HG02970 (cell line): ENCODE data around the gene VIPR2.
"Not testable (repeated sequence)": the region's sequence is repeated elsewhere in the genome, so short reads cannot be mapped to it uniquely, and the experiment has no call there.

Experiments used
- ATAC-seq: cut with Tn5 transposase; IDR thresholded peaks from one replicate; pipeline ENCODE4 v1.9.1; 2021; ENCODE audit warnings: mild to moderate bottlenecking, moderate library complexity, moderate number of reproducible peaks; ENCODE audit not compliant: unreplicated experiment, low FRiP score

Gene VIPR2

DNA sequence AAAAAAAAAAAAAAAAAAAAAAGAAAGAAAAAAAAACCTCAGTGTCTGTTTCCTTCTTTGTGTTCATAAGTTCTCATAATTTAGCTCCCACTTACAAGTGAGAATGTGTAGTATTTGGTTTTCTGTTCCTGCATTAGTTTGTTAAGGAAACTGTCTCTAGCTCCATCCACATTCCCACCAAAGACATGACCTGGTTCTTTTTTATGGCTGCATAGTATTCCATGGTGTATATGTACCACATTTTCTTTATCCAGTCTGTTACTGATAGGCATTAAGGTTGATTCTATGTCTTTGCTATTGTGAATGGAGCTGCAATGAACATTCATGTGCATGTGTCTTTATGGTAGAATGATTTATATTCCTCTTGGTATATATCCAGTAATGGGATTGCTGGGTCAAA is 21.4 kb downstream of the VIPR2 start:
- ATAC-seq: not testable (repeated sequence)

DNA sequence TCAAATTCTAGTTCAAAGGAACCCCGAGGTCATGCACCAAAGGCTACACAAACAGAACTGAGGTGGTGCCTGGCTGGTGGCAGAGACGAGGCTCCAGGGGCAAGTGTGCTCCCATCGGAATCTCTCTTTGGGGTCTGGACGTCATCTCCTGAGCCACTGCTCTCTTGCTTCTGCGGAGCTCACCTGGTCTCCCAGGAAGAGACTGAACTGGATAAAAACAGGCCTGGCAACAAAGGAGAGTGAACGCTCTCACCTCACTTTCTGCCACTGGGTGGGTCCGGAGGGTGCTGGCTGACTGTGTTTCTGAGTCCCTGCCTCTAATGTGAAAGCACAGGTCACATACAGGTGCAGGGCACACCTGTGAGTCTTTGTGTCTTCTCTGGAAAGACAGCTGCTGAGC is 22.4 kb downstream of the VIPR2 start:
- no peak for ATAC-seq

DNA sequence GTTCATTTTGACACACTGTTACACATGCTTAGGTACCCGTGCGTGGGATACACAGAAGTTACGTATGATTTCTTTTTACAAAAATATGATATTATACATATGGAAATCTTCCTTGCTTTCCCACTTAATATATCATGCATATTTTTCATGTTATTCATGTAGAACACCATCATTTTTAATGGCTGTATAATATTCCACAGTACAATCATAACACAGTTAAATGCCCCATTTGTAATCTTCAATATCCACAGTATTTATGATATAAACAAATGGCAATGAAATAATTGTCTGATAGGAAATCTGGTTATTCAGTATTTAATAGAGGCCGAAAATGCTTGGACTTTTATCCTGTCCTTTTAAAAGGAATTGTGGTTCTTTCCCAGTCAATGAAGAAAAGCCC is 23.2 kb downstream of the VIPR2 start:
- no peak for ATAC-seq

DNA sequence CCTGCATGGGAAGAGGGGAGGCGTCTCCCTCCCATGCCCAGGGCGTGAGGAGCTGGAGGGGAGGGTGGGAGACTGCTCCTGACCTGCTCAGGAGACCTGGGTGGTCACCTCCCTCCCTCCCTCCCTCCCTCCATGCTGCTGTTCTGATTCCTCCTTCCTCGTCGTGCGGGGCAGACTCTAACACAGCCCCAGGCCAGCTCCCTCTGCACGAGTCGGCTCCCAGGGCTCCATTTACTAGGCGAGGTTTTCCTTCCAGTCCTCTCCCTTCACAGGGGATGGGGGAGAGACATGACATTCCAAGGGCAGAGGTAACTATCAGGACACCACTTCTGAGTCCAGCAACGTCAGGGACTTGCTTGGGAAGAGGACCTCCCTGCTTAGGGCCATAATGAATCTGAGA is 23.6 kb downstream of the VIPR2 start:
- no peak for ATAC-seq

DNA sequence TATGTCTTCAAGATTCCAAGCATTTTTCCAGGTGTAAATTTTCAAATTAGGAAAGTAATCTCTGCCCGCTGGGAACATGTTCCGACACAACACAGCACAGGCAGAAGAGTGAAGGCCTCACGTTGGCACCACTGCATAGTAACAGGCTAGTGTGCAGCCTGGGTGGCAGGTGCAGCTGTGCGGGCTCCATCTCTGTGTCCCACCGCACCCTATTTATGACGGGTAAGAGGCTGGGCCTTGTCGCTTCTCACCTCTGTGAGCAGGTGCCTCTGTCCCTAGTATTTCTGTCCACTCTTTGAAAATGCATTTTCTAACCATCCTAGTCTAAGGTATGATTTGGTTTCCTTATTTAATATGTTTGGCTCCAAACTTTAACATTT is 24.1 kb downstream of the VIPR2 start:
- ATAC-seq: no peak

DNA sequence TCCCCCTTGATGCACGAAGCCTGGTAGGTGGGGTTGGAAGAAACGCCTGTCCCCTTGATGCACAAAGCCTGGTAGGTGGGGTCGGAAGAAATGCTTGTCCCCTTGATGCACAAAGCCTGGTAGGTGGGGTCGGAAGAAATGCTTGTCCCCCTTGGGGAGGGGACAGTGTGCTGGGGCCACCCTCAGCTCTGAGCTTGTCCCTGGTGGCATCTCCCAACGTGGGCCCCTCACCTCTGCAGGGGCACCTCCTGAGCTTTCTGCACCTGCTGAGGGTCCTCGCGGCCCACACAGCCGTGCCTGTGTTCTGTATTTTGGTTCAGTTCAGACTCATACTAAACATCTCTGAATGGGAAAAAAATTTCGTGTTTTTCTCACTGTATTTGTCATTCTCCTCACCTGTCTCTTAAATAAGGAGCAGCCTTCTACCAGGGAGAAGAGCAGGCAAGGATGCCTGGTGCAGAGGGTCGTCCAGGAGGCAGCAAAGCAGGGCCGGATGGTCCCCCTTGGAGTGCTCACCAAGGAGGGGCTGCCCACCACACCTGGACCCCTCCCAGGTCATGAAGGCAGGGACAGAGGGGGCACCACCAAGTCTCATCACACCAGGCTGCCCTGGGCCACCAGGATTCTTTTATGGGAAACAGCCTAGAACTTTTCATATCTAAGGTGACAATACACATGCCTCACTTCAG is 24.7 kb downstream of the VIPR2 start:
- no peak for ATAC-seq

DNA sequence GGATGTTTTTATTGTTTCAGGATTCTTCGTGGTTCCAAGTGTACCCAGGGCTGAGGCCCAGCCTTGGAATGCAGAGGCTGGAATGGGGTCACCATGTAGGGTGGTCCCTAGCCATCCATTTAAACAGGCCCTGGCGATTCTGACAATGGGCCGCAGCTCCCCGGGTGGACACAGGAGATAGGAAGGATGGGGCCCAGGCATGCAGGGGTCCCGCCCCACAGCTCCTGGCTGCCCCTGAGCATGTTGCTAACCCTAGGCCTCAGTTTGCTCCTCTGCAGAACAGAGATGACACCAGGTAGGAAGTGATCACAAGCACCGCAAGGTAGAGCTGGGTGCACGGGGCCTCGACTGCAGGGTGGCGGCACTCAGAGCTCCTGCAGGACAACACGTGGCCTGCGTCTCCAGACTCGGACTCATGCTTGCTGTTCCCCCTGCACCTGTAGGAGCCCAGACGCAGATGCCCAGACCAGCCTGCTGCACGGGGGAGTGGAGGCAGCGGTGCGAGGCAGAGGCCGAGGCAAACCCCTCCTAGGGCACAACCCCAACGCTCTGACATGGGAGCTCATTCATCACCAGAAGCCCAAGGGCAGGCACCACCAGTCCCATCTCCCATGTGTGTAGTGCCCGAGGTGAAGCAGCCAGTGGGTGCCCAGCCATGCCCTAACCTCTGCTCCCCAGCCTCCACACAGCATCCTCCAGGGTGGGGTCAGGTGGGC is 25.5 kb downstream of the VIPR2 start:
- ATAC-seq: no peak

DNA sequence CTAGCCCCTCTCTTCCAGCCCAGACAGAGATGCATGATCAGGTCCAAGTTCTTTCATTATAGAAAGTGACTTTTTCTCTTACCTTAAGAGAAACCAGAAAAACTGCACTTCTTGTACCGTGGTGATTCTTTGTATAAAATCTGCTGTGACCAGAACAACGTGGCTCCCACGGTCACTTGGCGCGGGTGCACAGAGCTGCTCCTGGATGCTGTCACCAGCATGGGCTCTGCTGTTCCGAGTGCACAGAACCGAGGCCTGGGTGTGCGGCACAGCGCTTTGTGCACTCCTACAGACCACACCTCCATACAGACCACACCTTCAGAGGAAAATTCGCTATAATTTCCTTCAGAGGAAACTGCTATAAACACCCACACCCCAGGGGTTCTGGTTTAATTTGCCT is 26.0 kb downstream of the VIPR2 start:
- ATAC-seq: no peak

DNA sequence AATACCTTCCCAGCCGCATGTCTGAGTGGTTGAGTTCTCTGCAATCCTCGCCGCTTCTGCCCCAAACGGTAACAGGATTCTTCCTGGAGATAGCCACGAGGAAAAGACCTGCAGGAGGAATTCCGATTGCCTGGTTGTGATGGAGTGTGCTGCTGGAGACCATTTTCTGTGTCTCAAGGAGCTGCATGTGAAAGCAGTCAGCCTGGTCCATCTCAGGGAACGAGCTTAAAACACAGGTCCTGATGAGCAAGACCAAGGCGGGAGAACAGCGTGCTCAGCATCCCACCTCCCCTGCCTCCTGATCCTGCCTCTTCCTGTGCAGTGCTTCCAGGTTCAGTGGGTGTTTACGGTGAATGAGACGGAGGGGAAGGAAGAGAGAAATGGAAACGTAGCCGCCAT is 26.5 kb downstream of the VIPR2 start:
- no peak for ATAC-seq

DNA sequence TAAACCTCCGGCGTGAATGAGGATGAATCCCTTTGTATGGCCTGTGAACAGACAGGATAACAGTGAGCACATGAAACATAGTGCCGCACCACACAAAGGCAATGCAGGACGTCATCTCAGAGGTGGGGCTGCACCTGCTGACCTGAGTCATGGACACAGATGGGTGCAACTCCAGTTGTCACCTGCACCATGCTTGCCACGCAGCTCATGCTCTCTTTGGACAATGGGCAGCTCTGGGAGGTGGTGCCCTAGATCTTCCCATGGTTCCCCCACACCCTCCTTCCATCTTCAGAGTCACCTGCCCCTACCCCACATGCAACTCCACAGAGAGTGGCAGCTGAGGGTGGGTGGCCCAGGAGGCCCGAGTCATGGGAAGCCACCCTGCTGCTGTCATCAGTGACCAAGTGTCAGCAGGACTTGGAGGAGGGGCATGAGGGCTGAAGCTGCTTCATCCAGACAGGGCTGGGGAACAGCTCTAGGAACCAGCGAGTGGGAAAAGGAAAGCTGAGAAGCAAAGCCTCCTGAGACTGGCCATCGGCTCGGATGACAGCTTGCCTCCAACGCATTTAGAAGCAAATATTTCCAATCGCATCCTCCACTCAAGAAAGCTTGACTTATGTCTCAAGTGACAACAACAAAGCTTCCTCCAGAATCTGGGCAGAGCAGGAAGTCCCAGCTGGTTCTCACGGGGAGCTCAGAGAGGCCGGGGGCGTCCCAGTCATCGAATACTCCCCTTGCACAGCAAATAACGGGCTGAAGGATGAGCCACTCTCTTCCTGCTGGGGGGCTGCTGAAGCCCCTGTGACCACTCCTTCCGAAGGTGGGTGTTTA is 27.1 kb downstream of the VIPR2 start:
- no peak for ATAC-seq

DNA sequence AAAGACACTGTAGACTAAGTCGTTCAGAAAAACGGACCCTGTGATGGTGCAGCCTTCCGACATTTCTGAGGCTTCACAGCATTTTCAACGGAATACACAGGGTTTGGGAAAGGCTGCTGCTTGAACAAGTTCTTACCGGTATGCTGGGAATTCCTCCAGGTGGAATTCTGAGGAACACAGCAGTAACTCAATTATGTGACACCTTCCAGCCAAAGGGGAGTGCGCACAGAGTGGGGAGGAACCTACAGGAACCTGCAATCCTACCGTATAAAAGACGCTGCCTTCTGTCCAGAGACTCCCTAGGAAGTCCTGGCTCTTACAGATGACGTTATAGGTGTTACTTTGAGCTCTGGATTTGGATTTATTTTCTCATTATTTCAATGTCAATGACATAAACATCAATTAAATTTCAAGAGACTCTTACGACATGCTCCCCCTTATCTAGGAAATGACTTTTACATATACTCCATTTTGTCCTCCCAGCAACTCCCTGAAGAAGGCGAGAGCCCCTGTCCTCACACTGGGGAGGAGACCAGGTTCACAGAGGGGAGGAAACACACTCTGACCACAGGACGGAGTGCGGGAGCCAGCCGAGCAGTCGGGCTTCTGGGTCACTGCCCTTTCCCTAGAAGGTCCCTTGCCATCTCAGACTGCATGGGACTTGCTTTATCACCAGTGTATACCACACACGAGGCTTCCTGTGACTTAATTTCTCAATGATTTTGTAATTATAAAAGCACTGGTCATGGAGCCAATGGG is 27.9 kb downstream of the VIPR2 start:
- ATAC-seq: no peak

DNA sequence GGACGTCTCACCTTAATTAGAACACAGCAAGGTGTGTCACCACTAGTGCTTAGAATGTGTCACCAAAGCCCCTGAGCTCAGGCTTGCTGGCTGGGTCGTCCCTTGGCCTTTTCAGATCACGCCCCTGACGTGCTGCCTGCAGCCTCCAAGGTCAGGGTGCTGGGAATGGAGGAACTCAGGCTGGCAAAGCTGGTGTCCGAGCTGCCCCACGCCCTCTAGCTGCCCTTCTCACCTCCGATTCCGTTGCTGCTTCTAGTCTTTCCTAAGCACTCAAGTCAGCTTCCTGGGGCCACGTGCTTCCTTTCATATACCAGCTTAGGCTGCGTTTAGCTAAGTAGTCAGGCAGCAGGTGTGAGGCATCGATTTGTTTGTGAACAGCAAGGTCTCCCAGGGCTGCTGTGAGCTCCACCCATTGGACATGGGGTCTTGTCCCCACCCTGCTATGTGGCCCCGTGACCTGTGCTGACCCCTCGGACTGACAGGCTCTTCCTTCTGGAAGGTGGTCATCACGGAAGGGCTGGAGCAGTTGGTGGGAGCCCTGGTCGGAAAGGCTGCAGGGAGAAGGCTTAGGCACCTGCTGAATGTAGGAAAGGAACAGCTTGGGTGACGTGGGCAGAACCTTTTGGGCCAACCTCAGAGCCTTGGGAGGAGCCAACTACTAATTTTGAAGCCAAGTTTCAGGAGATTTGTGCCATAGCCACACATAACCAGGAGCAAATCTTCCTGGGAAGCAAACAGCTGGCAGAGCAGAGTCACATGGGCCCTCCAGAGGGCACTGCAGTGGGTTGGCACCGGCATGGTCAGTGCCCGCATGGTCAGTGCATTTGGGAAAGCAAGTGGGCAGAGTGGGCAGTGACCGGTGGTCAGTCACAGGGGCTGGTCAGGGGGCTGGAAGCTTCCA is 28.8 kb downstream of the VIPR2 start:
- ATAC-seq: no peak

DNA sequence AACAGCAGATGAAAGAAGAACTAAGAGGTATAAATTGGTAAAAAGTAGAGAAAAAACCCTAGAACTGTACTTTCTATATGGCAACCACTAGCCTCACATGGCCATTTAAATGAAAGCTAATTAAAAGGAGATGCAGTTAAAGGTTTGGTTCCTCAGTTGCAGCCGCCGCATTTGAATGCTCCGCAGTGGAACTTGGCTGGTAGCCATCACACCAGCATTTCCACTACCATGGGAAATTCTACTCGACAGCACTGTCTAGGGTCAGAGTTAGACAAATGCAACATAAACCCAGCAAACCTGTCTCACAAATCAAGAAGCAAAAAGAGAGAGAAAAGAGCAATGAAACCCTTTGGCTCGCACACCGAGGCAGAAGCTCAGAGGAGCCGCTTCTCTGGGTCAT is 29.7 kb downstream of the VIPR2 start:
- ATAC-seq: no peak

DNA sequence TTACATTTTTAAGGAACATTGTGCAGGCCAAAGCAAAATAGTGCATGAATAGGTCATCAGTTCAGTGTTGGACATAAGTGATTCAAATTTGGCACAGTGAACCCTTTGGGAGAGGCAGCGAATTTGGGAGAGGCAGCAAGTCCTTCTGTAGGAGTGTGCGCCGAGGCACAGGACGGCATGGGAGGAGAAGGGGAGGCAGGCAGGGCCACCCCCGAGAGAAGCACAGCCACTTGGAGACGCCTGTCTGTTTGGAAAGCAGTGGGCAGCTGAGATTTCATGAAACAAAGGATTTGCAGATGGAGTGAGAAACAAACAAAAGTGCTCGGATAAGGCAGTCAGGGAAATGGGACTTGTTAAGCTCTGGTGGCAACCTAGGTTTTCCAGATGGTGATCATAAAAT is 30.6 kb downstream of the VIPR2 start:
- ATAC-seq: no peak

DNA sequence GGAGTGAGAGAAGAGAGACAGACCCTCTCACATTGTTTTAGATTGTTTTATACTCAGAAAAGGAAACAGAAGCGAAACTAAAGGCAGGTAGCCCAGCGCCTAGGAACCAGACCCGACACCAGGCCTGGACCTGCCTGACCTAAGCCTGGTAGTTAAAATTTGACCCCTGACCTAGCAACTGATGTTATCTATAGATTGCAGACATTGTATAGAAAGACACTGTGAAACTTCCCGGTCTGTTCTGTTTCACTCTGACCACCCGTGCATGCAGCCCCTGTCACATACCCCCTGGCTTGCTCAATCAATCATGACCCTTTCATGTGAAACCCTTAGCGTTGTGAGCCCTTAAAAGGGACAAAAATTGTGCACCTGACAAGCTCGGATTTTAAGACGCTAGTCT is 31.6 kb downstream of the VIPR2 start:
- no peak for ATAC-seq

DNA sequence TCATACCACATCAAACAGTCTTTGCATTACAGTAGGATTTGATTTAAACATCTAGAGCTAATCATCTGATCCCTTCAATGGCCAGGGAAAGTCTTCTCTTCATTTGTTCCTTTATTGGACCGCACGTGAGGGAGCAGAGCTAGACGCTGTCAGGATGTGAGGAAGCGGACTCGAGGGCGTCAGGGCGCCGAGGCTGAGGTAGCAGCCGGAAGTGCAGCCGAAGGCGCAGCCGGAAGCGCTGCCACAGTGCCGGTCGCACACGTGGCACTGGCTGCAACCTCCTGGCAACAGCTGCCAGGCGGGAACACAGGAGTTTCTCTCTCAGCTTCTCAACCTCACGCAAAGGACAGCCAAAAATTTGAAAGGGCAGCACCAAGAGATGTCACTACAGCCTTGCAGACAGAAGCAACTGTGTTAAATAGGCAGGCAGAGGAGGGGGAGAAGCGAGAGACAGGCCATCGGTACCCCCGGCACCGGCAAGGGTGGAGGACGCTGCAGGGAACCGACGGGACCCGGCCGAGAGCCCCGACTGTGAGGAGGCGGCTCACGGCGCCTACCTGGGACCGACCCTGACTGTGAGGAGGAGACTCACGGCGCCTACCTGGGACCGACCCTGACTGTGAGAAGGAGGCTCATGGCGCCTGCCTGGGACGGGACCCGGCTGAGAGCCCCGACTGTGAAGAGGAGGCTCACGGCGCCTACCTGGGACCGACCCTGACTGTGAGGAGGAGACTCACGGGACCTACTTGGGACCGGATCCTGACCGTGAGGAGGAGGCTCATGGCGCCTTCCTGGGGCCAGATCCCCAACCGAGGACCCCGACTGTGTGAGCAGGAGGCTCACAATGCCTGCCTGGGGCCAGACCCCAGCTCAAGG is 32.3 kb downstream of the VIPR2 start:
- no peak for ATAC-seq

DNA sequence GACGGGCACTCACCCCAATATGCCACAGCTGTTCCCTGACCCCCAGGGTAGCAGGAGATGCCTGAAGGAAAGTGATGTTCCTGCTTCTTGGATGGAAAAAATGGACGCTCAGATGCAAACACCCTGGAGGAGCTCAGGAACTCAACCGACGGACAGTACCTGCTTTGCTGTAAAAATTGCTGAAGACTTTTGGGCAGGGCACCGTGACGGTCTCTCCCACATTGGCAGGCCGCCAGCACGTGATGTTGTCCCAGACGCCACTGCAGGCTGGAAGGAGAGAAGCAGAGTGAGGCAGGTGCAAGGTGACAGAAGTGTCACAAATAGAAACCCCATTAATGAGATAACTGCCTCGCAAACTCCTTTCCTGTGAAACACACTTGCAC is 35.0 kb downstream of the VIPR2 start:
- ATAC-seq: no peak

DNA sequence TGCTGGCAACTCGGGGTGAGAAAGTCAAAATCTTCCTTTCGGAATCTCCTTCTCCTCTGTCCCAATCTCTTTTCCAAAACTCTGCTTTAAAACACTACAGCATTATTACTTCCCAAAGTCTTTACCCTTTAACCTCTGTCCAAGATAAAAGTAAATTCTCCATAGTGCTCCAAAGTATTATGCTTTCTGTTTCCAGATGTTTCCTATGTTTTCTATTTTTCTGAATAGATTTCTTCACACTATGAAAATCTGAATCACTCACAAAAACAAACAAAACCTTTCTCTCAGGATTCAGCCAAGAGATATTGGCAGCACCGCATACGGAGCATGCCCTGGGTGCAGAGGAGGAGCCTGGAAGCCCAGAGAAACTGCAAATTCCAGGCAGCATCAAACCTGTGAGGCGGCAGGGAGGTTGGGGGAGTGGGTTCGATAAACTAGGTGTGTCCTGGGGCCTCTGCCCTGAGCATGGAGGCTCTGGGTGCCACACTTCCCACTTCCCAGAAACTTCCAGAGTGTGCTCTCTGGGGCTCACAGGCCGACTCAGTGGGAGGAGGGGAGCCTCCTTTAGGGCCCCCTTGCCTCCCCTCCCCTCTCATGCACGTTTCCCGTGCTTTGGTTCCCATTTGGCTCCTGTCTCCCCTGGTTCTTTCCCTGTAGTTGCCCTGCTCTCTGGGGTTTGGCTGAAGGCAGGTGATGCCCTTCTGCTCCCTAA is 35.6 kb downstream of the VIPR2 start:
- ATAC-seq: no peak
